Skin of body (tissue), 2 donors: ENCODE results near the gene IL1RAPL1. TPM values are rescaled to one million over a fixed set of nuclear protein-coding genes. Genes with fewer than 3 reads are reported as not detected.

Source experiments
- DNase-seq: peaks from one replicate; lab custom pipeline; 2025; lab: John Stamatoyannopoulos, UW
- total RNA-seq: library from RNA; depleted of rRNA; stranded (reverse); fragments of >200 nt; gene quantifications from one replicate; pipeline ENCODE4 v1.2.3, GENCODE V29; 2014

IL1RAPL1 gene
- total RNA-seq, 1 donor from 2014 or later: 3.3 TPM

GRCh38 chrX:29636331-29636730 lies 1049.1 kb downstream of the IL1RAPL1 start:
- DNase-seq: no peak

GRCh38 chrX:29640106-29640505 lies 1052.9 kb downstream of the IL1RAPL1 start:
- no peak for DNase-seq

GRCh38 chrX:29641461-29641860 lies 1054.2 kb downstream of the IL1RAPL1 start:
- no peak for DNase-seq

GRCh38 chrX:29643181-29643580 lies 1055.9 kb downstream of the IL1RAPL1 start:
- no peak for DNase-seq

- DNase-seq: no peak
Measured at GRCh38 chrX:29648161-29648560, 1060.9 kb downstream of the IL1RAPL1 start.

GRCh38 chrX:29652484-29652883 lies 1065.2 kb downstream of the IL1RAPL1 start:
- DNase-seq: peak; percentile 1

GRCh38 chrX:29653721-29654120 lies 1066.5 kb downstream of the IL1RAPL1 start:
- DNase-seq: no peak

- no peak for DNase-seq
Measured at GRCh38 chrX:29659911-29660310, 1072.7 kb downstream of the IL1RAPL1 start.

- no peak for DNase-seq
Measured at GRCh38 chrX:29661290-29661689, 1074.0 kb downstream of the IL1RAPL1 start.

- no peak for DNase-seq
Measured at GRCh38 chrX:29662101-29662500, 1074.9 kb downstream of the IL1RAPL1 start.

GRCh38 chrX:29662759-29663503 lies 1075.7 kb downstream of the IL1RAPL1 start:
- DNase-seq: no peak

GRCh38 chrX:29665532-29665931 lies 1078.3 kb downstream of the IL1RAPL1 start:
- DNase-seq: no peak

- DNase-seq: no peak
Measured at GRCh38 chrX:29666366-29666765, 1079.1 kb downstream of the IL1RAPL1 start.

- DNase-seq: no peak
Measured at GRCh38 chrX:29671421-29671820, 1084.2 kb downstream of the IL1RAPL1 start.

- no peak for DNase-seq
Measured at GRCh38 chrX:29687687-29688086, 1100.4 kb downstream of the IL1RAPL1 start.

GRCh38 chrX:29690061-29690460 lies 1102.8 kb downstream of the IL1RAPL1 start:
- DNase-seq: no peak

- no peak for DNase-seq
Measured at GRCh38 chrX:29691044-29691443, 1103.8 kb downstream of the IL1RAPL1 start.

GRCh38 chrX:29693912-29694311 lies 1106.7 kb downstream of the IL1RAPL1 start:
- DNase-seq: no peak

- DNase-seq: no peak
Measured at GRCh38 chrX:29699239-29699638, 1112.0 kb downstream of the IL1RAPL1 start.

- no peak for DNase-seq
Measured at GRCh38 chrX:29707088-29707487, 1119.8 kb downstream of the IL1RAPL1 start.

GRCh38 chrX:29721152-29721551 lies 1133.9 kb downstream of the IL1RAPL1 start:
- DNase-seq: no peak

GRCh38 chrX:29724316-29724715 lies 1137.1 kb downstream of the IL1RAPL1 start:
- no peak for DNase-seq

GRCh38 chrX:29726811-29727210 lies 1139.6 kb downstream of the IL1RAPL1 start:
- no peak for DNase-seq

- no peak for DNase-seq
Measured at GRCh38 chrX:29728639-29729038, 1141.4 kb downstream of the IL1RAPL1 start.
